B cell (primary cell): ENCODE data around the gene ATP5ME. TPM values are rescaled to one million over a fixed set of nuclear protein-coding genes. Genes with fewer than 3 reads are reported as not detected.

ENCODE experiments used
- ATAC-seq: fragments of 200-7000 bp; cut with Tn5 transposase; one replicate; pipeline ENCODE4 v1.10.0; 2021; ENCODE audit warnings: low read depth, mild to moderate bottlenecking, moderate number of reproducible peaks, moderate library complexity
- CTCF ChIA-PET: fragments of 350-600 bp; sonication (Branson Sonifier 250); formaldehyde crosslinking; loops from one replicate; lab custom pipeline; 2021; ENCODE audit warnings: antibody characterized with exemption, inconsistent platforms; lab: Charles Lee
- POLR2A ChIA-PET: fragments of 350-600 bp; sonication (Branson Sonifier 250); formaldehyde crosslinking; loops from one replicate; lab custom pipeline; 2021; ENCODE audit warnings: antibody characterized with exemption; lab: Charles Lee
- DNase-seq: peaks from one replicate; pipeline ENCODE4 v3.0.0; 2013
- H2AFZ ChIP-seq: 2 replicates; pipeline ENCODE4 v1.6.1; 2012; ENCODE audit warnings: mild to moderate bottlenecking, low read depth, low read length; ENCODE audit not compliant: insufficient read depth, poor library complexity, severe bottlenecking
- H3K27ac ChIP-seq, 2 donors: 1 replicate in 1 of 2; 2 replicates in 1 of 2; pipeline ENCODE4 v1.5.1; 2012 to 2013; ENCODE audit warnings: low read length in 2 of 2, mild to moderate bottlenecking in 2 of 2, moderate library complexity in 1 of 2
- H3K27me3 ChIP-seq, 4 experiments: fragments of 200-600 bp in 1 of 4; sonication (generic) in 1 of 4; replicated peaks in 1 of 4; 1 replicate in 2 of 4; 2 replicates in 2 of 4; pipeline versions ENCODE4 v1.6.1 to v1.7.0; 2013 to 2016; ENCODE audit warnings: low read length in 3 of 4, mild to moderate bottlenecking in 2 of 4, mixed read lengths in 1 of 4, moderate library complexity in 1 of 4; ENCODE audit not compliant: insufficient read depth in 4 of 4, control insufficient read depth in 3 of 4; ENCODE audit errors: control extremely low read depth in 1 of 4
- H3K36me3 ChIP-seq, 2 experiments: replicated peaks in 1 of 2; 1 replicate in 1 of 2; 2 replicates in 1 of 2; pipeline versions ENCODE4 v1.6.1 to v1.7.1; 2013; ENCODE audit warnings: low read length in 1 of 2; ENCODE audit not compliant: insufficient read depth in 2 of 2, control insufficient read depth in 1 of 2; ENCODE audit errors: control extremely low read depth in 1 of 2, extremely low read depth in 1 of 2
- H3K4me1 ChIP-seq, 2 donors: fragments of 200-600 bp in 1 of 2; sonication (generic) in 1 of 2; 1 replicate in 1 of 2; 2 replicates in 1 of 2; pipeline versions ENCODE4 v1.5.1 to v1.6.1; 2013 to 2017; ENCODE audit warnings: low read length in 2 of 2; ENCODE audit not compliant: control insufficient read depth in 2 of 2, insufficient read depth in 2 of 2
- H3K4me2 ChIP-seq: replicated peaks from 2 replicates; pipeline ENCODE3; 2012; ENCODE audit warnings: mild to moderate bottlenecking, low read depth, low read length; ENCODE audit not compliant: poor library complexity, severe bottlenecking
- H3K4me3 ChIP-seq, 5 experiments: fragments of 200-600 bp in 1 of 5; sonication (generic) in 1 of 5; 1 replicate in 3 of 5; 2 replicates in 2 of 5; pipeline versions ENCODE4 v1.5.1 to v1.7.0; 2011 to 2016; ENCODE audit warnings: low read length in 4 of 5, mild to moderate bottlenecking in 4 of 5, low read depth in 2 of 5, control low read depth in 1 of 5, moderate library complexity in 1 of 5; ENCODE audit not compliant: insufficient read depth in 1 of 5; ENCODE audit errors: control extremely low read depth in 1 of 5, extremely low read depth in 1 of 5
- H3K79me2 ChIP-seq: fragments of 200-600 bp; sonication (generic); one replicate; pipeline ENCODE4 v1.6.0; 2016; ENCODE audit warnings: low read length; ENCODE audit not compliant: control insufficient read depth, insufficient read depth
- H3K9ac ChIP-seq: fragments of 200-600 bp; sonication (generic); 2 replicates; pipeline ENCODE4 v1.6.1; 2017; ENCODE audit warnings: mild to moderate bottlenecking, low read length, moderate library complexity
- H3K9me3 ChIP-seq, 3 donors: one replicate each; pipeline versions ENCODE4 v1.6.1 to v1.7.1; 2013; ENCODE audit warnings: low read length in 2 of 3; ENCODE audit not compliant: control insufficient read depth in 2 of 3, insufficient read depth in 1 of 3; ENCODE audit errors: control extremely low read depth in 1 of 3
- H4K20me1 ChIP-seq: 2 replicates; pipeline ENCODE4 v1.6.0; 2012; ENCODE audit warnings: mild to moderate bottlenecking, low read length; ENCODE audit not compliant: insufficient read depth, control insufficient read depth, poor library complexity, severe bottlenecking
- H3K27ac Mint-ChIP-seq: one replicate; pipeline ENCODE4 v1.8.0; 2021; ENCODE audit warnings: mixed read lengths
- H3K27me3 Mint-ChIP-seq: one replicate; pipeline ENCODE4 v1.8.0; 2021; ENCODE audit warnings: mixed read lengths
- H3K4me1 Mint-ChIP-seq: one replicate; pipeline ENCODE4 v1.8.0; 2021; ENCODE audit warnings: mixed read lengths
- H3K4me3 Mint-ChIP-seq: one replicate; pipeline ENCODE4 v1.8.0; 2021; ENCODE audit warnings: mixed read lengths
- H3K9me3 Mint-ChIP-seq: one replicate; pipeline ENCODE4 v1.8.0; 2022; ENCODE audit warnings: mixed read lengths; ENCODE audit not compliant: insufficient read depth
- EZH2 ChIP-seq: IDR thresholded peaks from 2 replicates; pipeline ENCODE4 v1.6.1; 2012; ENCODE audit warnings: borderline replicate concordance, low read depth, mild to moderate bottlenecking, moderate library complexity, low read length; ENCODE audit not compliant: insufficient read depth, poor library complexity, severe bottlenecking
- WGBS: methylation state at CpG from one replicate; pipeline ENCODE4 v1.1.5; 2013; ENCODE audit warnings: missing lambda C conversion rate; ENCODE audit not compliant: insufficient coverage; 5-methylcytosine and 5-hydroxymethylcytosine counted together
- intact Hi-C: fragments of 100-400 bp; cut with micrococcal nuclease; formaldehyde crosslinking; loops from one replicate; pipeline ENCODE4 v1.10.0; 2022
- polyA plus RNA-seq: library from polyadenylated mRNA; depleted of rRNA; stranded (reverse); fragments of >200 nt; gene quantifications from 2 replicates; pipeline ENCODE4 v1.2.3, GENCODE V29; 2012
- total RNA-seq, 2 donors: library from RNA; stranded (reverse); fragments of 120-200 nt in 1 of 2; gene quantifications; 1 replicate in 1 of 2; 2 replicates in 1 of 2; pipeline versions ENCODE4 v1.2.3 to v1.2.4, GENCODE V29; 2013 to 2022
- TF ChIP-seq, protein P1 (sequence below): fragments of 200-600 bp; IDR thresholded peaks from one replicate; pipeline ENCODE4 v1.8.0; 2022; ENCODE audit warnings: antibody characterized with exemption, mild to moderate bottlenecking

ATP5ME gene
- total and polyA plus RNA-seq, 2 donors (not counting 1 experiment from before 2014, with no cell fraction given): 129 to 153 TPM

DNA sequence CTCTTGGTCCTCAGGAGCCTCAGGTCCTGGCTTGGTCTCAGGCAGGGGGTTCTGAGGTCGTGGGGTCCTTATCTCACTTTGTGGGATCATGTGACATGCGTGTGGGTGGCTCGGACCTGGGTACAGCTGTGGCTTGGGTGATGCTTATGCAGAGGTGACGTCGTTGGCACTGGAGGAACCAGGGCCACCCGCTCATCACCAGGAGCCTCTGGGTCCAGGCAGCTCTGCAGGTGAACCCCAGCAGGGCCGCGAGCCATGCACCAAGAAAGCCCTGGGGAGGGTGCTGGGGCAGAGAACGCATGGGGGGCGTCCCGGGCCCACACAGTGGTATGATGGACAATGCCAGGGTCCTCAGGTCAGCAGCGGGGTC is 8.7 kb downstream of the ATP5ME start:
- Histone ChIP-seq H3K4me2 (peak overlapping the region; percentile 99), H3K9ac (no peak overlapping the region), H3K27me3 (no peaks in the 10 kb centered on the region), H3K9me3 (peaks cover 0 to 2% (median 0%) of the 10 kb centered on the region in 3 donors), H3K36me3 (no peaks in the 10 kb centered on the region), H3K4me1 (peaks cover 9 to 17% of the 10 kb centered on the region in 2 donors), H3K4me3 (no peak overlapping the region), H4K20me1 (no peaks in the 10 kb centered on the region), H3K79me2 (peaks cover 9% of the 10 kb centered on the region), H2AFZ (no peak overlapping the region), H3K27ac (no peak overlapping the region)
- Mint-ChIP-seq H3K9me3 (no peaks in the 10 kb centered on the region), H3K4me3 (peak overlapping the region; percentile 37), H3K27ac (no peak overlapping the region), H3K27me3 (no peaks in the 10 kb centered on the region), H3K4me1 (peaks cover 11% of the 10 kb centered on the region)
- ATAC-seq (no peak), DNase-seq (no peak)
- POLR2A ChIA-PET: no interaction called here
- intact Hi-C loops: no loop called here
- 94% methylated on average over 12 of the region's 12 CpGs for WGBS
- TF ChIP-seq EZH2: no peak
- TF ChIP-seq, protein P1, sequence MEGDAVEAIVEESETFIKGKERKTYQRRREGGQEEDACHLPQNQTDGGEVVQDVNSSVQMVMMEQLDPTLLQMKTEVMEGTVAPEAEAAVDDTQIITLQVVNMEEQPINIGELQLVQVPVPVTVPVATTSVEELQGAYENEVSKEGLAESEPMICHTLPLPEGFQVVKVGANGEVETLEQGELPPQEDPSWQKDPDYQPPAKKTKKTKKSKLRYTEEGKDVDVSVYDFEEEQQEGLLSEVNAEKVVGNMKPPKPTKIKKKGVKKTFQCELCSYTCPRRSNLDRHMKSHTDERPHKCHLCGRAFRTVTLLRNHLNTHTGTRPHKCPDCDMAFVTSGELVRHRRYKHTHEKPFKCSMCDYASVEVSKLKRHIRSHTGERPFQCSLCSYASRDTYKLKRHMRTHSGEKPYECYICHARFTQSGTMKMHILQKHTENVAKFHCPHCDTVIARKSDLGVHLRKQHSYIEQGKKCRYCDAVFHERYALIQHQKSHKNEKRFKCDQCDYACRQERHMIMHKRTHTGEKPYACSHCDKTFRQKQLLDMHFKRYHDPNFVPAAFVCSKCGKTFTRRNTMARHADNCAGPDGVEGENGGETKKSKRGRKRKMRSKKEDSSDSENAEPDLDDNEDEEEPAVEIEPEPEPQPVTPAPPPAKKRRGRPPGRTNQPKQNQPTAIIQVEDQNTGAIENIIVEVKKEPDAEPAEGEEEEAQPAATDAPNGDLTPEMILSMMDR: no peak
- CTCF ChIA-PET: interaction anchor here (1.7 kb wide), 1 partner anchor 9 kb away, joined by 5 read pairs; the partner anchor contains the start of genes ATP5ME and MYL5

DNA sequence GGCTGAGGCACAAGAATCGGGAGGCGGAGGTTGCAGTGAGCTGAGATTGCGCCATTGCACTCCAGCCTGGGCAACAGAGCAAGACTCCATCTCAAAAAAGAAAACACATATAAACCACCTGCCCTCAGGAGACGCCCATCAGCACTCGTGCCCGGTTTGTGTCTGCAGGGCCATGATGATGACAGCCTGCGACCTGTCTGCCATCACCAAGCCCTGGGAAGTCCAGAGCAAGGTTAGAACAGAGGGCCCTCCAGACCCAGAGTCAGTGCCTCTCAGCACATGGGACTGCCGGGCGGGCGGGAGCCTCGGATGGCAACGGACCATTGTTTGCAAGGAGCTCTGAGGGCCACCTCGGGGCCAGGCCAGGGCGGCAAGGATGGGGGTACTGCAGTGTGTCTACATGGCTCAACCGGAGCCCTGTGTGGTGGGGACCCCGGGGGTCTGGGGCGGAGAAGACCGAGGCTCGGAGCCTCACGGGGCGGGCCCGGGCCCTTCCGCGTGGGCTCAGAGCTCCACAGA is 9.3 kb downstream of the ATP5ME start:
- H3K9ac ChIP-seq: no peak overlapping the region
- WGBS: 97% methylated on average over 24 of the region's 24 CpGs
- peaks cover 9% of the 10 kb centered on the region for H3K79me2 ChIP-seq
- no peaks in the 10 kb centered on the region for H4K20me1 ChIP-seq
- H3K9me3 ChIP-seq: peaks cover 0 to 4% (median 0%) of the 10 kb centered on the region in 3 donors
- ChIA-PET CTCF (interaction anchor here (1.7 kb wide), 1 partner anchor 9 kb away, joined by 5 read pairs; the partner anchor contains the start of genes ATP5ME and MYL5), POLR2A (interaction anchor here (1.5 kb wide), 1 partner anchor 9 kb away, joined by 11 read pairs; the partner anchor contains the start of genes ATP5ME and MYL5)
- Mint-ChIP-seq H3K27me3 (no peaks in the 10 kb centered on the region), H3K9me3 (no peaks in the 10 kb centered on the region), H3K4me3 (peak overlapping the region; percentile 85), H3K27ac (peak overlapping the region; percentile 84), H3K4me1 (peaks cover 11% of the 10 kb centered on the region)
- no peaks in the 10 kb centered on the region for H3K36me3 ChIP-seq
- H3K27ac ChIP-seq: no peak overlapping the region
- no peaks in the 10 kb centered on the region for H3K27me3 ChIP-seq
- ATAC-seq (no peak), DNase-seq (no peak)
- intact Hi-C loops: loop anchor here (5.0 kb wide), 1 partner anchor 327 kb away; the partner anchor contains the start of gene ZNF141
- H3K4me2 ChIP-seq: peak overlapping the region; percentile 99
- TF ChIP-seq, protein P1: no peak
- no peak for TF ChIP-seq EZH2
- no peak overlapping the region for H2AFZ ChIP-seq
- H3K4me1 ChIP-seq: peaks cover 9 to 17% of the 10 kb centered on the region in 2 donors
- H3K4me3 ChIP-seq: no peak overlapping the region
